ENCODE results near the gene KMT5B.

KMT5B gene

GRCh38 chr11:68215524-68216170 is 2.6 kb upstream of the KMT5B start:
- DNase-seq (ENCODE audit: low spot score): no peak

GRCh38 chr11:68215087-68215445 is 2.0 kb upstream of the KMT5B start:
- no peak for DNase-seq (ENCODE audit: low spot score)

- no peak for DNase-seq (ENCODE audit: low spot score)
Measured at GRCh38 chr11:68214173-68215086, 1.3 kb upstream of the KMT5B start.

GRCh38 chr11:68213555-68214172 is 568 bp upstream of the KMT5B start:
- peak; percentile 89 for DNase-seq (ENCODE audit: low spot score)

GRCh38 chr11:68212421-68213134 is 518 bp downstream of the KMT5B start:
- peak; percentile 59 for DNase-seq (ENCODE audit: low spot score)

- no peak for DNase-seq (ENCODE audit: low spot score)
Measured at GRCh38 chr11:68211546-68211945, 1.6 kb downstream of the KMT5B start.

- peak; percentile 64 for DNase-seq (ENCODE audit: low spot score)
Measured at GRCh38 chr11:68206211-68206610, 6.9 kb downstream of the KMT5B start.

GRCh38 chr11:68204402-68204801 is 8.7 kb downstream of the KMT5B start:
- DNase-seq (ENCODE audit: low spot score): no peak

- no peak for DNase-seq (ENCODE audit: low spot score)
Measured at GRCh38 chr11:68202165-68202564, 10.9 kb downstream of the KMT5B start.

GRCh38 chr11:68201492-68201891 is 11.6 kb downstream of the KMT5B start:
- DNase-seq (ENCODE audit: low spot score): no peak

- DNase-seq (ENCODE audit: low spot score): no peak
Measured at GRCh38 chr11:68200639-68201038, 12.5 kb downstream of the KMT5B start.

GRCh38 chr11:68199295-68199987 is 13.7 kb downstream of the KMT5B start:
- DNase-seq (ENCODE audit: low spot score): no peak

- DNase-seq (ENCODE audit: low spot score): no peak
Measured at GRCh38 chr11:68196219-68196618, 16.9 kb downstream of the KMT5B start.

GRCh38 chr11:68194675-68195294 is 18.3 kb downstream of the KMT5B start:
- DNase-seq (ENCODE audit: low spot score): no peak

GRCh38 chr11:68193018-68193417 is 20.1 kb downstream of the KMT5B start:
- no peak for DNase-seq (ENCODE audit: low spot score)

- no peak for DNase-seq (ENCODE audit: low spot score)
Measured at GRCh38 chr11:68191661-68192579, 21.2 kb downstream of the KMT5B start.

- no peak for DNase-seq (ENCODE audit: low spot score)
Measured at GRCh38 chr11:68189888-68190287, 23.2 kb downstream of the KMT5B start.

- DNase-seq (ENCODE audit: low spot score): no peak
Measured at GRCh38 chr11:68189082-68189481, 24.0 kb downstream of the KMT5B start.

GRCh38 chr11:68186061-68186460 is 27.0 kb downstream of the KMT5B start:
- no peak for DNase-seq (ENCODE audit: low spot score)

Measured in globus pallidus (tissue), 1 donor.